BE2C (cell line): ENCODE measurements around the gene ANKRD60.

ENCODE experiments used
- DNase-seq: peaks from one replicate; pipeline ENCODE4 v3.0.0-alpha.2; 2020
- H3K27me3 ChIP-seq: fragments of 250-450 bp; sonication (Bioruptor Pico); 2 replicates; pipeline ENCODE4 v1.5.1; 2020; ENCODE audit warnings: mild to moderate bottlenecking
- H3K36me3 ChIP-seq: fragments of 250-450 bp; sonication (Bioruptor Pico); 2 replicates; pipeline ENCODE4 v1.5.1; 2020; ENCODE audit warnings: mild to moderate bottlenecking
- H3K4me1 ChIP-seq: fragments of 250-450 bp; sonication (Bioruptor Pico); 2 replicates; pipeline ENCODE4 v1.5.1; 2020
- H3K4me3 ChIP-seq: 2 replicates; pipeline ENCODE4 v1.5.1; 2011; ENCODE audit warnings: low read depth, low read length
- H3K9me3 ChIP-seq: fragments of 250-450 bp; sonication (Bioruptor Pico); 2 replicates; pipeline ENCODE4 v1.5.1; 2020
- TF ChIP-seq, protein P1 (sequence below): IDR thresholded peaks from 2 replicates; pipeline ENCODE4 v1.5.1; 2012; ENCODE audit warnings: mild to moderate bottlenecking, low read depth, low read length

The ANKRD60 gene

GRCh38 chr20:58173091-58173490, 55.4 kb downstream of the ANKRD60 start:
- H3K4me1 ChIP-seq, result peaks cover 11% of the 10 kb centered on the region
- no peaks in the 10 kb centered on the region for H3K27me3 ChIP-seq
- H3K4me3 ChIP-seq, result peak overlapping the region; percentile 63
- no peaks in the 10 kb centered on the region for H3K36me3 ChIP-seq
- DNase-seq, result peak; percentile 68
- TF ChIP-seq, protein P1, sequence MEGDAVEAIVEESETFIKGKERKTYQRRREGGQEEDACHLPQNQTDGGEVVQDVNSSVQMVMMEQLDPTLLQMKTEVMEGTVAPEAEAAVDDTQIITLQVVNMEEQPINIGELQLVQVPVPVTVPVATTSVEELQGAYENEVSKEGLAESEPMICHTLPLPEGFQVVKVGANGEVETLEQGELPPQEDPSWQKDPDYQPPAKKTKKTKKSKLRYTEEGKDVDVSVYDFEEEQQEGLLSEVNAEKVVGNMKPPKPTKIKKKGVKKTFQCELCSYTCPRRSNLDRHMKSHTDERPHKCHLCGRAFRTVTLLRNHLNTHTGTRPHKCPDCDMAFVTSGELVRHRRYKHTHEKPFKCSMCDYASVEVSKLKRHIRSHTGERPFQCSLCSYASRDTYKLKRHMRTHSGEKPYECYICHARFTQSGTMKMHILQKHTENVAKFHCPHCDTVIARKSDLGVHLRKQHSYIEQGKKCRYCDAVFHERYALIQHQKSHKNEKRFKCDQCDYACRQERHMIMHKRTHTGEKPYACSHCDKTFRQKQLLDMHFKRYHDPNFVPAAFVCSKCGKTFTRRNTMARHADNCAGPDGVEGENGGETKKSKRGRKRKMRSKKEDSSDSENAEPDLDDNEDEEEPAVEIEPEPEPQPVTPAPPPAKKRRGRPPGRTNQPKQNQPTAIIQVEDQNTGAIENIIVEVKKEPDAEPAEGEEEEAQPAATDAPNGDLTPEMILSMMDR, result no peak
- H3K9me3 ChIP-seq, result no peaks in the 10 kb centered on the region

- TF ChIP-seq, protein P1, result no peak
- Histone ChIP-seq H3K4me3 (no peak overlapping the region), H3K9me3 (no peaks in the 10 kb centered on the region), H3K27me3 (no peaks in the 10 kb centered on the region), H3K4me1 (peaks cover 11% of the 10 kb centered on the region), H3K36me3 (no peaks in the 10 kb centered on the region)
- no peak for DNase-seq
These were observed 56.5 kb downstream of the ANKRD60 start for GRCh38 chr20:58171796-58172425.

GRCh38 chr20:58169450-58169849, 59.0 kb downstream of the ANKRD60 start:
- DNase-seq, result no peak
- TF ChIP-seq, protein P1, result no peak

DNA sequence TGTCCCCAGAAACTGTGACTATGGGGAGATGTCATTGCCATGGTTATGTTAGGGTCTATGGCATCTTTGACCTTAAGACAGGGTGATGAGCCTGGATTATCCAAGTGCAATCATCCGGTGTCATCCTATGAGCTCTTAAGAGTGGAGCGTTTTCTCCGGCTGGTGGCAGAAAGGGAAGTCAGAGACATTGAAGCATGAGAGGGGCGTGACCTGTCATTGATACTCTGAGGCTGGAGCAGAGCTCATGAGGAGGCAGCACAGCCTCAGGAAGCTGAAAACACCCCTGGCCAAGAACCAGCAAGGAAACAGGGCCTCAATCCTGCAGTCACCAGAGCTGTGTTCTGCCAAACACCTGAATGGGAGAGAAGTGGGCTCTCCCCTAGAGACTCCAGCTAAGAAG, 59.6 kb downstream of the ANKRD60 start:
- H3K27me3 ChIP-seq, result no peaks in the 10 kb centered on the region

More at GRCh38 chr20:58169450-58169849, 59.0 kb downstream of the ANKRD60 start:
- Histone ChIP-seq H3K4me3 (no peak overlapping the region), H3K4me1 (peaks cover 2% of the 10 kb centered on the region), H3K36me3 (no peaks in the 10 kb centered on the region), H3K27me3 (no peaks in the 10 kb centered on the region), H3K9me3 (no peaks in the 10 kb centered on the region)

DNA sequence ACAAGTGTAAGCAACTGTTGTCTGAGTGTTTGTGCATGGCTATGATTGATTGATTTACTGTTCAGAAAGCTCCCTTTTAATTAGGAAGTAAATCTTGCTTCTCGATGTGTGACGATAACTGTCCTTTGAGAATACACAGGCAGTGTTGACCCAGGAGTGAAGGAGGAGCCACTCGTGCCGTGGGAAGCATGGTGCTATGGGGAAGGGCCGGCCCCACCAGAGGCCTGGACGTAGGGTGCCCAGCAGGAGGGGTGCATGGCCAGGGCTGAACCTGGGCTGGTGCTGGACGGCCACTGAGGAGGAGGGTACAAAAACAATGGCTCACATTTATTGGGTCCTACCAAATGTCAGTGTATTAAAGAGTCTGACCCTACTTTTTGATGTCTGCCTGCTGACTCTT, 60.7 kb downstream of the ANKRD60 start:
- H3K27me3 ChIP-seq, result no peaks in the 10 kb centered on the region
- no peaks in the 10 kb centered on the region for H3K9me3 ChIP-seq
- TF ChIP-seq, protein P1, result no peak
- H3K4me1 ChIP-seq, result no peaks in the 10 kb centered on the region
- no peak for DNase-seq
- H3K4me3 ChIP-seq, result no peak overlapping the region
- no peaks in the 10 kb centered on the region for H3K36me3 ChIP-seq

More for the DNA sequence above, 59.6 kb downstream of the ANKRD60 start:
- Histone ChIP-seq H3K4me1 (no peaks in the 10 kb centered on the region; the same call in 1 of the 2 replicates), H3K36me3 (no peaks in the 10 kb centered on the region), H3K9me3 (no peaks in the 10 kb centered on the region), H3K4me3 (no peak overlapping the region)
- TF ChIP-seq, protein P1, result no peak
- DNase-seq, result no peak
